MG63 (cell line): ENCODE data around the gene COL4A1. TPM values are rescaled to one million over a fixed set of nuclear protein-coding genes. Genes with fewer than 3 reads are reported as not detected.
"Not testable (repeated sequence)": the region's sequence is repeated elsewhere in the genome, so short reads cannot be mapped to it uniquely, and the experiment has no call there.

ENCODE experiments used
- DNase-seq: peaks from one replicate; pipeline ENCODE4 v3.0.0-alpha.2; 2020
- H3K27me3 ChIP-seq: fragments of 250-450 bp; sonication (Bioruptor Pico); 2 replicates; pipeline ENCODE4 v1.5.1; 2020; ENCODE audit warnings: mild to moderate bottlenecking, moderate library complexity
- H3K36me3 ChIP-seq: fragments of 250-450 bp; sonication (Bioruptor Pico); 2 replicates; pipeline ENCODE4 v1.5.1; 2020; ENCODE audit warnings: mild to moderate bottlenecking, moderate library complexity
- H3K4me3 ChIP-seq: fragments of 250-450 bp; sonication (Bioruptor Pico); 2 replicates; pipeline ENCODE4 v1.5.1; 2020; ENCODE audit warnings: mild to moderate bottlenecking, moderate library complexity
- H3K9me3 ChIP-seq: fragments of 250-450 bp; sonication (Bioruptor Pico); 2 replicates; pipeline ENCODE4 v1.5.1; 2020; ENCODE audit warnings: mild to moderate bottlenecking, moderate library complexity
- total RNA-seq: library from RNA; depleted of rRNA; stranded (reverse); fragments of >200 nt; shearing (Covaris generic); gene quantifications from 2 replicates; pipeline ENCODE4 v1.2.3, GENCODE V29; 2014; ENCODE audit warnings: low replicate concordance

Gene COL4A1
- total RNA-seq, 1 experiment from 2014 or later: 24.9 TPM

- H3K4me3 ChIP-seq: no peak overlapping the region
- no peaks in the 10 kb centered on the region for H3K9me3 ChIP-seq
- DNase-seq: no peak
- H3K36me3 ChIP-seq: no peaks in the 10 kb centered on the region; the same call in 1 of the 2 replicates
- H3K27me3 ChIP-seq: no peaks in the 10 kb centered on the region
These were observed 12.0 kb upstream of the COL4A1 start for GRCh38 chr13:110318920-110319319.

DNA sequence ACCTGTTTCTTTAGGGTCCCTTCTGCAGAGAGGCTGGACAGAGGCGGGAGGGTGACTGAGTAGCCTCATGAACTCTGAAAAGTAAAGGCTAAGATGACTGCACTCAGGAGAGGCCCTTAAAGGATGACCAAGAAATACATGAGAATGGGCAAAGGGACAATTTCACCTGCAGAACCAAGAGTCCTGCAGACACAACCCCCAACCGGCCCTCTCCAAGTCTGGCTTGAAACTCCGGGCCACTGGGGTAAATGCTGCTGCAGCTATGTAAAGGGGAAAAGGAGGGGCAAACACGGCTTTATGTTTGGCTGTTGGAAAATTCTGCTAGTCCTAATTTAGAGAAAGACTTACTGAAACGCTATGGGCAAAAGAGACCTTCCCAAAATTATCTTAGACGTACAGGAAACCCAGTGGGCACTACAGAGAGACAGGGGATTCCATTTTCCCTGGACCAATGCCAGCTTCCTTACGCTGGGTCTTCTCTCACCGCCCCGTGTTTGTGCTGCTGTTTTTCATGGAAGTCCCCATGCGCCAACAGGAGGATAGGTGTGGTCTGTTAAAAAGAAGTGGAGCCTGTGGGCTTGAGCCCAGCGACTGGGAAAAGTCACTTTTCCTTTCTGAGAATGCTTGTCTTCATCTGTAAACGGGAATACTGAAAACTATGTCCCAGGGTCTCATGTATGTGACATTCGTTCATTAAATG is 10.7 kb upstream of the COL4A1 start:
- DNase-seq: no peak
- Histone ChIP-seq H3K9me3 (no peaks in the 10 kb centered on the region), H3K4me3 (no peak overlapping the region), H3K36me3 (no peaks in the 10 kb centered on the region; the same call in 1 of the 2 replicates), H3K27me3 (no peaks in the 10 kb centered on the region)

- Histone ChIP-seq H3K36me3 (no peaks in the 10 kb centered on the region; the same call in 1 of the 2 replicates), H3K4me3 (no peak overlapping the region), H3K9me3 (no peaks in the 10 kb centered on the region), H3K27me3 (no peaks in the 10 kb centered on the region)
- DNase-seq: no peak
These were observed 10.1 kb upstream of the COL4A1 start for GRCh38 chr13:110317093-110317492.

- Histone ChIP-seq H3K9me3 (no peaks in the 10 kb centered on the region), H3K27me3 (no peaks in the 10 kb centered on the region), H3K4me3 (no peak overlapping the region), H3K36me3 (no peaks in the 10 kb centered on the region; the same call in 1 of the 2 replicates)
- no peak for DNase-seq
These were observed 9.2 kb upstream of the COL4A1 start for GRCh38 chr13:110316196-110316595.

DNA sequence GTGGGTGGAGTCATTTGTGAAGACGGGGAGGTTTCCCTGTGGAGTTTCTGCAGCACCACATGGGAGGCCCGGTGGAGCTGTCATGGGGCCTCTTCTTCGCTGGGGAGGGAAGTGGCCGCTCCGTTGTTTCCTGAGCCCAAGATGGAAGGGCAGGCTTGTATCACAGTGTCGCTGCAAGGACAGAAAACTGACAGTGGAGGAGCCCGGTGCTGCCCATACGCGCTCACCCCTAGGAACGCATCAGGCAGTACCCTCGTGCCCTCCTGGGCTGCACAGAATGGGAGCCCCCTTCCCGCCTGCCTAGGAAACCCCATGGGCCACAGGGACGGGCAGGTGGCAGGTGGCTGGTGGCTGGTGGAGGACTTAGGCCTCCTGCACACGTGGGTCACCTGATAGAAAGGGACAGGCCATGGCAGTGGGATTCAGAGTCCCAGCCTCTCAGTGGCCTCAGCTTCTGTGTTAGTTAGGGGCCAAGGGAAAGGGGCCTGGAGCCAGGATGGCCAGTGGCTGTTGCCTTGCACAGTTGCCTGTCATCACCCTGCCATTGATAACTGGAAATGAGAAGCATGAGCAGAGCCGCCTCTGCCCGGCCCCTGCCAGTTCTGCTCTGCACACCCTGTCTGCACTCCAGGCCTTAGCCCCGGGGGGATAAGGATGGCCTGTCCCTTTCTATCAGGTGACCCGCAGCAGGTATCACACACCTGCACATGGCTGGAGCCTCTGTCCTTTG is 7.7 kb upstream of the COL4A1 start:
- H3K9me3 ChIP-seq: no peaks in the 10 kb centered on the region
- no peak for DNase-seq
- no peak overlapping the region for H3K4me3 ChIP-seq
- H3K36me3 ChIP-seq: no peaks in the 10 kb centered on the region; the same call in 1 of the 2 replicates
- no peaks in the 10 kb centered on the region for H3K27me3 ChIP-seq

DNA sequence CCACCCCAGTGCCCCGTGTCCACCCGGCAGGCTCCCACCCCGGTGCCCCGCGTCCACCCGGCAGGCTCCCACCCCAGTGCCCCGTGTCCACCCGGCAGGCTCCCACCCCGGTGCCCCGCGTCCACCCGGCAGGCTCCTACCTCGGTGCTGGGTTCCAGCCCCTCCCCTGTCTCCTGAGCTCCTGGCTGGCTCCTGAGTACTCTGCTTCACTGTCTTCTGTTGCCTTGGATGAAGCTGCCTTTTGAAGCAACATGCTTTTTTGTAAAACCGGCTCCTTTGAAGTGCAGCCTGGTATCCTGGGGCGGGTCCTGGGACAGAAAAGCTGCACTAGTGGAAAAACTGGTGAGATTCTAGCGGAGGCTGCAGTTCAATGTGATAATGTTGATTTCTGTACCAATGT is 6.8 kb upstream of the COL4A1 start:
- not testable (repeated sequence) for H3K4me3 ChIP-seq, H3K36me3 ChIP-seq, DNase-seq, H3K27me3 ChIP-seq, H3K9me3 ChIP-seq

- H3K36me3 ChIP-seq, DNase-seq, H3K9me3 ChIP-seq, H3K4me3 ChIP-seq, H3K27me3 ChIP-seq: not testable (repeated sequence)
These were observed 6.3 kb upstream of the COL4A1 start for GRCh38 chr13:110313261-110313660.

DNA sequence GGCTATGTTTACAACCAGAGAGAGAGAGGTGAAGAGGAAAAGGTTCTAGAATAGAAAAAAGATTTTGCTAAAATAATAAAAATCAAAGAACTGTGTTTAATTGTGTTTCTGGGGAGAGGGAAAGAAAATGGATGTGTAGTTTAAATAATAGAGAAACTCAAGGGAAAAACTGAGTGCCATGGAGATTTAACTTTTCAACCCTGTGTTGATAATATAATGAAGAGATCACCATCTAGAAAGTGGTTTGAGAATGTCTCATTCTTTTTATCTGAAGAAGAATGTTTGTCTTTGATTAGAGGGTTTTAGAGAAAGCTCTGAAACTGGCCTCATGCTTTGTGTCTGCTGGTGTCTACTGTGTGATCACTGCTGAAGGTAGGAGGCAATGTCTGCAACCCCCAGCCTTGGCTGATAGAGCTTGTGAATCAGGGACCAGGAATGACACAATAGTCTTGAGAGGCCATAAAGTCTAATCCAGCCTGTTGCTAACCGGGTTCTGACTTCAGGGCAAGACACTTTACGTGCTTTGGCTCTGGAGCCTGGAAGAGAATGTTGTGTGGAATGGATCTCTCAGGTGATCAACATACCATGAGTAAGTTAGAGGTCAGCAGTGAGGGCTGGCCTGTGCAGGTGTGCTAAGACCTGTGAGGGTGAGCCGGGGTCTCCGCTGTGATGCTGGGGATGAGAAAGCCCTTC is 5.5 kb upstream of the COL4A1 start:
- H3K27me3 ChIP-seq: no peaks in the 10 kb centered on the region
- H3K36me3 ChIP-seq: no peaks in the 10 kb centered on the region; the same call in 1 of the 2 replicates
- DNase-seq: peak; percentile 76
- H3K9me3 ChIP-seq: no peaks in the 10 kb centered on the region
- H3K4me3 ChIP-seq: no peak overlapping the region

GRCh38 chr13:110311443-110312338 is 4.7 kb upstream of the COL4A1 start:
- H3K9me3 ChIP-seq: no peaks in the 10 kb centered on the region
- no peaks in the 10 kb centered on the region; the same call in 1 of the 2 replicates for H3K36me3 ChIP-seq
- no peak for DNase-seq
- no peaks in the 10 kb centered on the region for H3K27me3 ChIP-seq
- H3K4me3 ChIP-seq: no peak overlapping the region

DNA sequence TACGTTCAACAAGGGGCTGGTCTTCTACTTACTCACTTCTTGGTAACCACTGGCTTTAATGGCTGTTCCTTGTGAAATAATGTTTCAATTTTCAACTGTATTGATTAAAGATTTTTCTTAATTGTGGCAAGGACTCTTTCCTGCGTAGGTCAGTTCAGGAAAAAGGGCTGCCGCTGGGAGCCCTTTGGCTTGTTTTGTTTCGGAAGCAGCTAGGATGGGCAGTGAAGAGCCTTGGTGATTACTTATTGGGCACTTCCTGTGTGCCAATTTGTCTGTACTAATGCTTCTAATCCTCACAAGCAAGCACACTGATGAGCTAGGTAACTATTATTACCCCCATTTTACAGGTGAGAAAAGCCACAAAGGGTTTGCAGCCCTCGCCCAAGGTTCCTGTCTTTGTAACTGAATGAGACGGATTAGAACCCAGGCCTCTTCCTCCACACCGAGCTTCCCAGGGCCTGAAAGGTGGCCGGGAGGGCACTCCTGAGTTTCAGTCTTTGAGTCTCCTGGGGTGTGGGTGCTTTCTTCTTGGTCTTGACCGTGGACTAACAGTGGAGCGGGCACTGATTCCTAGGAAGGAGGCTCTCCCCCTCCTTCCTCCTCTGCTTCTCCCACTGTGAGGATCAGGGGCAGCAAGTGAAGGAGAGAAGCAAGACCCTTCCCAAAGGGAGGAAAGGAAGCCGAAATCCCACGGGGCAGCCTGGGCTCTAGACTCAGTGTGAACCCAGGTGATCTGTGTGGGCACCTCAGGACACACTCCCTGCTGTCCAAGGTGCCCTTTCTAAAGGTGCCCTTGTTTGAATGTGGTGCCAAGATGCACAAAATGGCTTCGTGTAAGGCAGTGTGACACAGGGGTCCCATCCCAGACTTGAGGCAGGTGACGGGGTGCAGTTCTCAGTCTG is 3.8 kb upstream of the COL4A1 start:
- DNase-seq: no peak
- no peaks in the 10 kb centered on the region for H3K9me3 ChIP-seq
- no peaks in the 10 kb centered on the region for H3K27me3 ChIP-seq
- H3K4me3 ChIP-seq: no peak overlapping the region
- H3K36me3 ChIP-seq: no peaks in the 10 kb centered on the region

DNA sequence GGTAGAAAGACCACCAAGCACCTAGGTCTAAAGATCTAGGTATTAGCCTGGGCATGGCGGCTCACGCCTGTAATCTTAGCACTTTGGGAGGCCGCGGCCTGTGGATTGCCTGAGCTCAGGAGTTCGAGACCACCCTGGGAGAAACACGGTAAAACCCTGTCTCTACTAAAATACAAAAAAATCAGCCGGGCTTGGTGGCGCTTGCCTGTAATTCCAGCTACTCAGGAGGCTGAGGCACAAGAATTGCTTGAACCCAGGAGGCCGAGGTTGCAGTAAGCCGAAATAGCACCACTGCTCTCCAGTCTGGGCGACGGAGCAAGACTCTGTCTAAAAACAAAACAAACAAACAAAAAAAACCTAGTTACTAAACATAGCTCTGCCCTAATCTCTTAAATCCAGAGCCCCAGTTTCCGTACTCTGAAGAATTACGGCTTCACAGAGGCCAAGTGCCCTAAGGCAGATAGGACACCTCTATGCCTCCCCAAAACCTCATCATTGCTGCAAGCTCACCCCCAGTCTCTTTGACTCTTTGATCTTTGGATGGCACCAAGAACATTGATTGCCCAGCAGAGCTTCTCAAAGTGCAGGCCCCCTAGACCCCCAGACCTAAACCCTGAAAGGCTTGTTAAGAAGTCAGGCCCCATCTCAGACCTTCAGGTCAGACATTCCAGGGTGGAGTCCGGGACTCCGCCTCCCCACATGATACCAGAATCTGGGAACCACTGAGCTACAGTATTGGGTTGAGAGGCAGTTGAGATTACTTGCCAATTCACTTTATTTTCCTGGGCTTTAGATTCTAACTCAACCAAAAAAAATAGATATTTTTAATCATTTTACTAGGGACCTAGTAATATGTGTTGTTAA is 2.9 kb upstream of the COL4A1 start:
- Histone ChIP-seq H3K36me3 (no peaks in the 10 kb centered on the region), H3K9me3 (no peaks in the 10 kb centered on the region), H3K4me3 (no peak overlapping the region), H3K27me3 (no peaks in the 10 kb centered on the region)
- no peak for DNase-seq

DNA sequence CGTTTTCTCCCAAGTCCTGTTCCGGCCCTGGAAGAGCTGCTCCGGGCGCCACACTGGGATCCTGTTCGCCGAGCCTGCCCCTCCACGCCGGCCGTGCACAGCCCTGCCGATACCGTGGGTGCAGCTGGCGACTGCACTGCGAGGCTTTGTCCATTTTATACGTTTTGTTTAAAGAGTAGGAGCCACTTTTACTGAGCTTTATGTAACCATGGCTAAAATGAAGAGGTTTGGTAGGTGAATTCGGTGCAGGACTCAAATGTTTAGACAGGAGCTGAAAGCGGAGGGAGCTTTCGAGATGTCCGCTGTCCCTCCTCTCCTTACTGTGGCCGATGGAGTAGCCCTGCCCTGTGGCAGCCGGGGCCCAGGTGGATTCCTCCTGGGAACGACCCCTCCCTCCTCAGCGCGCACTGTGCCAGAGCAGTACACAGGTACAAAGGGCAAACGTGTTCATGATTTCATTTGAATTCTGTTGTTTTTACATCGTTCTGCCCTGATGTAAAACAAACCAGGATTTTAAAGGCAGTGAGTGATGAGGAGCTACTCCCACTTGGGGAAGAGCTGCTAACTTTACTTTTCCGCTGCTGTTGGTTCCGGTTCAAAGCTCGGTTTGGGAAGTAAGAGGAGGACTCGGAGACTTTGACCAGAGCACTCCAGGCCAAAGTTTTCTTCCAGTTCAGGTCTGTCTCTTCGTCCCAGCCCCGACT is 1.9 kb upstream of the COL4A1 start:
- H3K36me3 ChIP-seq: no peaks in the 10 kb centered on the region
- no peak overlapping the region; the same call in 1 of the 2 replicates for H3K4me3 ChIP-seq
- no peaks in the 10 kb centered on the region for H3K27me3 ChIP-seq
- no peaks in the 10 kb centered on the region for H3K9me3 ChIP-seq
- no peak for DNase-seq

DNA sequence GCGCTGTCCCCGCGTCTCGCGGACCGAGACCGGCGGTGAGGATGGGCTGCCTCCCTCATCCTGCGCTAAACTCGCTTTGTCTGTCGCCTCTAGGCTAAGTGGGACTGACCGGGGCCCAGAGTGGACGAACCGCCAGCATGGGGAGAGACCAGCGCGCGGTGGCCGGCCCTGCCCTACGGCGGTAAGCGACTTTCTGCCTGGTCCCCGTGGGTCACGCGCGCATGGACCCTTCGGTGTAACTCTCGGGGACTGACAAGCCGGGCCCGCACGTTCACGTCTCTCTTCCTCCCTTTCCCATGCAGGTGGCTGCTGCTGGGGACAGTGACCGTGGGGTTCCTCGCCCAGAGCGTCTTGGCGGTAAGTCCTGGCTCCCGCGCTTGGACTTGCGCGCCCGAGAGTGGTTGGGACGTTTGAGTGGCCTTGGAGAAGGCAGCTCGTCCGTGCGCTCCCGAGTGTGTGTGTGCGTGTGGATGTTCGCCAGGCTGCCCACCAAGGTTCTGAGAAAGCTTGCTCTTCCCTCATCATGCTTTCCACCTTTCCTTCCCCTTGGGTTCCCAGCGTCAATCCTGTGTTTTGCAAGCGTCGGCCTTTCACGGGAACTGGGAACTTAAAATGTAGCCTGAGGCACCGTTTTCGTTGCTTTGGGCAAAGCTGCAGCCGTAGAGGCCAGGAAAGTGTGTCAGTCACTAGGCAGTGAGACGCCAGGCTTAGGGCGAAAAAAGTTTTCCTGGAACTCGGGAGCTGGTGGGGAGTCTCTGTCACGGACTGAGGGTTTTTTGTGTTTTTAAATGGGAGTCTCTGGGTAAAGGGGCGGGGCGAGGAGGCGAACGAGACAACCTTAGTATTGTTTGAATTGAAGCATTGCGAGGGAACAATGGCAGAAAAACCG is 1.1 kb upstream of the COL4A1 start:
- no peak for DNase-seq
- Histone ChIP-seq H3K9me3 (no peaks in the 10 kb centered on the region), H3K36me3 (no peaks in the 10 kb centered on the region), H3K27me3 (no peaks in the 10 kb centered on the region), H3K4me3 (peak overlapping the region; percentile 57)
